Caco-2 (cell line): Measurements from ENCODE around the gene AJUBA. TPM values are rescaled to one million over a fixed set of nuclear protein-coding genes. Genes with fewer than 3 reads are reported as not detected.
"Not testable (repeated sequence)": the region's sequence is repeated elsewhere in the genome, so short reads cannot be mapped to it uniquely, and the experiment has no call there.

Experiments
- BruUV-seq: library from RNA; stranded (reverse); fragments of 400-500 nt; replicated peaks from 2 replicates; lab custom pipeline; 2021; lab: Mats Ljungman, UMichigan
- CTCF ChIA-PET: fragments of 300-600 bp; sonication (Branson Sonifier 250); formaldehyde crosslinking; loops from one replicate; lab custom pipeline; 2022; ENCODE audit warnings: antibody characterized with exemption; lab: Charles Lee
- POLR2A ChIA-PET: fragments of 300-600 bp; sonication (Branson Sonifier 250); formaldehyde crosslinking; loops from one replicate; lab custom pipeline; 2022; ENCODE audit warnings: antibody characterized with exemption; lab: Charles Lee
- DNase-seq, 2 experiments: peaks; one replicate each; pipeline versions ENCODE4 v3.0.0 to v3.0.0-alpha.2; 2020 to 2022
- H3K27me3 ChIP-seq: replicated peaks from 2 replicates; pipeline ENCODE4 v1.6.0; 2011; ENCODE audit warnings: low read length; ENCODE audit not compliant: control insufficient read depth, insufficient read depth
- H3K36me3 ChIP-seq: 2 replicates; pipeline ENCODE4 v1.5.1; 2011; ENCODE audit warnings: low read length; ENCODE audit not compliant: control insufficient read depth, insufficient read depth
- H3K4me1 ChIP-seq: fragments of 250-450 bp; sonication (Bioruptor Pico); 2 replicates; pipeline ENCODE4 v1.5.1; 2020; ENCODE audit warnings: mild to moderate bottlenecking
- H3K4me3 ChIP-seq: 2 replicates; pipeline ENCODE4 v1.5.1; 2011; ENCODE audit warnings: low read depth, mild to moderate bottlenecking, control low read depth, low read length
- H3K9me3 ChIP-seq: fragments of 250-450 bp; sonication (Bioruptor Pico); 2 replicates; pipeline ENCODE4 v1.5.1; 2020; ENCODE audit warnings: mild to moderate bottlenecking, moderate library complexity
- H3K27ac Mint-ChIP-seq: one replicate; pipeline ENCODE4 v1.8.0; 2022; ENCODE audit warnings: mixed read lengths; ENCODE audit not compliant: unreplicated experiment
- H3K27me3 Mint-ChIP-seq: one replicate; pipeline ENCODE4 v1.8.0; 2022; ENCODE audit warnings: mixed read lengths; ENCODE audit not compliant: insufficient read depth, unreplicated experiment
- H3K36me3 Mint-ChIP-seq: one replicate; pipeline ENCODE4 v1.8.0; 2022; ENCODE audit warnings: mild to moderate bottlenecking, mixed read lengths; ENCODE audit not compliant: insufficient read depth, unreplicated experiment
- H3K4me1 Mint-ChIP-seq: one replicate; pipeline ENCODE4 v1.8.0; 2022; ENCODE audit warnings: low read depth, mixed read lengths; ENCODE audit not compliant: unreplicated experiment
- H3K4me3 Mint-ChIP-seq: one replicate; pipeline ENCODE4 v1.8.0; 2022; ENCODE audit warnings: mild to moderate bottlenecking, moderate library complexity, mixed read lengths; ENCODE audit not compliant: unreplicated experiment
- H3K9me3 Mint-ChIP-seq: one replicate; pipeline ENCODE4 v1.8.0; 2022; ENCODE audit warnings: mixed read lengths; ENCODE audit not compliant: unreplicated experiment
- intact Hi-C: fragments of 100-400 bp; cut with micrococcal nuclease; formaldehyde crosslinking; loops from one replicate; pipeline ENCODE4 v1.10.0; 2022; ENCODE audit not compliant: unreplicated experiment
- total RNA-seq: library from RNA; stranded (reverse); gene quantifications from 2 replicates; pipeline ENCODE4 v1.2.3, GENCODE V29; 2022
- TF ChIP-seq, protein P1 (sequence below), 2 experiments: fragments of 200-600 bp in 1 of 2; IDR thresholded peaks; 1 replicate in 1 of 2; 2 replicates in 1 of 2; pipeline versions ENCODE4 v1.5.1 to v1.8.0; 2011 to 2022; ENCODE audit warnings: antibody characterized with exemption in 1 of 2, control low read depth in 1 of 2, inconsistent platforms in 1 of 2, low read depth in 1 of 2, low read length in 1 of 2, mild to moderate bottlenecking in 1 of 2, moderate library complexity in 1 of 2; ENCODE audit not compliant: insufficient read depth in 1 of 2, severe bottlenecking in 1 of 2, unreplicated experiment in 1 of 2

AJUBA gene
- total RNA-seq, 1 experiment from 2014 or later: 211 TPM

DNA sequence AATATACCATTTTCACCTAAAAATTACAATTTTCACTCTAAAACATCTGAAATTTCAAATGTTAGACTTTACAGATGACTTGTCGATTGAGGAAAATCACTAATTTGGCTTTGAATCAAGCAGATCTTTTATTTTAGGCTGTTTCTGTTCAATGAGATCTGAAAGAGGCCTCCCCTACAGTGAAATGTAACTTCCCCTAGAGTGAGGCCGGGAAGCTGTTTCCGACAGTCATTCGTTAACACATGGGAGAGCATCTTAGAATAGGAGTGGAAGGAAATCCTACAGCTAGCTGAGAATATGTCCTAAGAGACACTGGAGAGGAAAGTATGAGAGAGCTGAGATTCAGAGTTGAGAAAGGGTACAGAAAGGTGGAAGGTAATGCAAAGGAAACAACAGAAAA is 33.3 kb upstream of the AJUBA start:
- Histone ChIP-seq H3K4me3 (no peak overlapping the region), H3K27me3 (no peaks in the 10 kb centered on the region), H3K36me3 (no peaks in the 10 kb centered on the region), H3K4me1 (no peaks in the 10 kb centered on the region), H3K9me3 (no peaks in the 10 kb centered on the region)
- H3K4me3 Mint-ChIP-seq: no peak overlapping the region
- TF ChIP-seq, protein P1, sequence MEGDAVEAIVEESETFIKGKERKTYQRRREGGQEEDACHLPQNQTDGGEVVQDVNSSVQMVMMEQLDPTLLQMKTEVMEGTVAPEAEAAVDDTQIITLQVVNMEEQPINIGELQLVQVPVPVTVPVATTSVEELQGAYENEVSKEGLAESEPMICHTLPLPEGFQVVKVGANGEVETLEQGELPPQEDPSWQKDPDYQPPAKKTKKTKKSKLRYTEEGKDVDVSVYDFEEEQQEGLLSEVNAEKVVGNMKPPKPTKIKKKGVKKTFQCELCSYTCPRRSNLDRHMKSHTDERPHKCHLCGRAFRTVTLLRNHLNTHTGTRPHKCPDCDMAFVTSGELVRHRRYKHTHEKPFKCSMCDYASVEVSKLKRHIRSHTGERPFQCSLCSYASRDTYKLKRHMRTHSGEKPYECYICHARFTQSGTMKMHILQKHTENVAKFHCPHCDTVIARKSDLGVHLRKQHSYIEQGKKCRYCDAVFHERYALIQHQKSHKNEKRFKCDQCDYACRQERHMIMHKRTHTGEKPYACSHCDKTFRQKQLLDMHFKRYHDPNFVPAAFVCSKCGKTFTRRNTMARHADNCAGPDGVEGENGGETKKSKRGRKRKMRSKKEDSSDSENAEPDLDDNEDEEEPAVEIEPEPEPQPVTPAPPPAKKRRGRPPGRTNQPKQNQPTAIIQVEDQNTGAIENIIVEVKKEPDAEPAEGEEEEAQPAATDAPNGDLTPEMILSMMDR (IDR thresholded peaks at IDR 0.05; ENCODE audit: insufficient read depth in 1 of 2, low read depth in 1 of 2, low read length in 1 of 2, severe bottlenecking in 1 of 2, unreplicated experiment in 1 of 2): no peak
- ChIA-PET CTCF (no interaction called here), POLR2A (no interaction called here)
- BruUV-seq: no TSS peak
- peaks cover 6% of the 10 kb centered on the region for H3K4me1 Mint-ChIP-seq
- H3K36me3 Mint-ChIP-seq: peaks cover 7% of the 10 kb centered on the region
- H3K27me3 Mint-ChIP-seq: no peaks in the 10 kb centered on the region
- H3K27ac Mint-ChIP-seq: no peak overlapping the region
- intact Hi-C loops: no loop called here
- no peaks in the 10 kb centered on the region for H3K9me3 Mint-ChIP-seq
- no peak for DNase-seq

DNA sequence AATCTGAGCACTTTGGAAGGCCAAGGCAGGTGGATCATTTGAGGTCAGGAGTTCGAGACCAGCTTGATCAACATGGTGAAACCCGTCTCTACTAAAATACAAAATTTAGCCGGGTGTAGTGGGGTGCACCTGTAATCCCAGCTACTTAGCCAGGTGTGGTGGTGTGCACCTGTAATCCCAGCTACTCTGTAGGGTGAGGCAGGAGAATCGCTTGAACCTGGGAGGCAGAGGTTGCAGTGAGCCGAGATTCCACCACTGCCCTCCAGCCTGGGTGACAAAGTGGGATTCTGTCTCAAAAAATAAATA is 31.4 kb upstream of the AJUBA start:
- POLR2A ChIA-PET, intact Hi-C loops, H3K4me1 ChIP-seq, DNase-seq, H3K9me3 ChIP-seq, H3K4me3 ChIP-seq, H3K36me3 ChIP-seq, H3K27me3 Mint-ChIP-seq, H3K4me1 Mint-ChIP-seq, H3K27me3 ChIP-seq, H3K4me3 Mint-ChIP-seq, H3K36me3 Mint-ChIP-seq, H3K27ac Mint-ChIP-seq, BruUV-seq, H3K9me3 Mint-ChIP-seq: not testable (repeated sequence)
- CTCF ChIA-PET: interaction anchor here (1.1 kb wide), 1 partner anchor 19 kb away, joined by 3 read pairs; no protein-coding TSS in a partner anchor

DNA sequence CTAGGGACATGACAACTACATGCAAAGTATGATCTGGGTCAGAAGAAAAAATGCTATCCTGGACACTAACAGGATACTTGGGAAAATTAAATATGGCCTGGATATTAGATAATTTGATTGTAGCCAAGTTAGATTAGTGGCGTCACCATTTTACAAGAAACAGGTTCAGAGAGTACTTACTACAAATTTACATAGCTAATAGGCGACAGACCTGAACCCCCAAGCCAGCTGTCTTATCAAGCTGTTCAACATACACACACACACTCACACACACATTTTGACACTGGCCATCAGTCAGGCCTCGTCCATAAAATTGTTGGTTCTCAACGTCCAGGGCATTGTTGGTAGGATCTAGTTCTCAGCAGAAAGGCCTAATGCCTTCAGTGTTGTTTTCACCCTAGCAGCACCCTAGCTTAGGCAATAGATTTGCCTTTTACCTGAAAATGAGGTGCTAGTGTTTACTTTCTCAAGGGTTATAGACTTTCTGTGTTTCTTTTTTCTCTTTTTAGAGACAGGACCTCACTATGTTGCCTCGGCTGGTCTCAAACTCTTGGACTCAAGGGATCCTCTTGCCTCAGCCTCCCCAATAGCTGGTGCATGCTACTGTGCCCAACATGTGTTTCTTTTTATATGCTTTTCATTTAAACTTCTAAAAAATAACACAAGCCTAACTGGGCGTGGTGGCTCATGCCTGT is 30.9 kb upstream of the AJUBA start:
- CTCF ChIA-PET: interaction anchor here (1.1 kb wide), 1 partner anchor 18 kb away, joined by 3 read pairs; no protein-coding TSS in a partner anchor
- intact Hi-C loops: no loop called here
- BruUV-seq: no TSS peak
- H3K4me3 ChIP-seq: no peak overlapping the region
- H3K36me3 ChIP-seq: no peaks in the 10 kb centered on the region
- DNase-seq: no peak
- Mint-ChIP-seq H3K9me3 (no peaks in the 10 kb centered on the region), H3K27ac (no peak overlapping the region), H3K4me3 (no peak overlapping the region), H3K36me3 (peaks cover 7% of the 10 kb centered on the region), H3K27me3 (no peaks in the 10 kb centered on the region), H3K4me1 (peaks cover 6% of the 10 kb centered on the region)
- no peaks in the 10 kb centered on the region for H3K9me3 ChIP-seq
- TF ChIP-seq, protein P1 (IDR thresholded peaks at IDR 0.05; ENCODE audit: insufficient read depth in 1 of 2, low read depth in 1 of 2, low read length in 1 of 2, severe bottlenecking in 1 of 2, unreplicated experiment in 1 of 2): no peak
- H3K4me1 ChIP-seq: peaks cover 5% of the 10 kb centered on the region; the same call in 1 of the 2 replicates
- POLR2A ChIA-PET: no interaction called here
- no peaks in the 10 kb centered on the region for H3K27me3 ChIP-seq
